Sigmoid colon (tissue), 7 donors: Measurements from ENCODE around the gene HUS1. TPM values are rescaled to one million over a fixed set of nuclear protein-coding genes. Genes with fewer than 3 reads are reported as not detected.
"Not testable (repeated sequence)": the region's sequence is repeated elsewhere in the genome, so short reads cannot be mapped to it uniquely, and the experiment has no call there.

Source experiments
- DNase-seq: peaks from one replicate; pipeline ENCODE4 v3.0.0-alpha.2; 2019
- H3K27ac ChIP-seq, 4 donors: fragments of 200-600 bp; sonication (generic); one replicate each; pipeline ENCODE4 v1.5.1; 2016 to 2019; ENCODE audit warnings: mild to moderate bottlenecking in 1 of 4
- H3K27me3 ChIP-seq, 3 donors: fragments of 200-600 bp; sonication (generic); one replicate each; pipeline ENCODE4 v1.5.1; 2019; ENCODE audit warnings: mild to moderate bottlenecking in 1 of 3
- H3K36me3 ChIP-seq, 4 donors: fragments of 200-600 bp; sonication (generic); one replicate each; pipeline ENCODE4 v1.5.1; 2016 to 2019
- H3K4me1 ChIP-seq, 4 donors: fragments of 200-600 bp; sonication (generic); one replicate each; pipeline ENCODE4 v1.5.1; 2017 to 2019
- H3K4me3 ChIP-seq, 4 donors: fragments of 200-600 bp; sonication (generic); one replicate each; pipeline ENCODE4 v1.5.1; 2017 to 2019; ENCODE audit warnings: mild to moderate bottlenecking in 2 of 4, moderate library complexity in 1 of 4
- H3K9me3 ChIP-seq, 4 donors: fragments of 200-600 bp in 3 of 4; sonication (generic) in 3 of 4; one replicate each; pipeline versions ENCODE4 v1.5.1 to v1.6.1; 2013 to 2019
- EP300 ChIP-seq, 4 donors: sonication (generic); formaldehyde crosslinking; IDR thresholded peaks; one replicate each; pipeline ENCODE4 v1.6.1; 2017; ENCODE audit warnings: antibody characterized with exemption in 4 of 4
- POLR2A ChIP-seq, 2 donors: fragments of 450-650 bp; IDR thresholded peaks; one replicate each; pipeline ENCODE4 v1.6.1; 2016; ENCODE audit warnings: antibody characterized with exemption in 2 of 2, mild to moderate bottlenecking in 2 of 2, moderate library complexity in 2 of 2
- POLR2AphosphoS5 ChIP-seq, 4 donors: sonication (generic); formaldehyde crosslinking; IDR thresholded peaks; one replicate each; pipeline ENCODE4 v1.6.1; 2017; ENCODE audit warnings: antibody characterized with exemption in 4 of 4
- WGBS, 2 donors: extraction: QIAGEN DNeasy Blood & Tissue Kit; methylation state at CpG; one replicate each; pipeline ENCODE4 v1.1.7; 2013; 5-methylcytosine and 5-hydroxymethylcytosine counted together
- intact Hi-C: fragments of 100-400 bp; cut with DNase I; formaldehyde crosslinking; loops from one replicate; pipeline ENCODE4 v1.15.1; 2023
- polyA plus RNA-seq, 3 donors: library from polyadenylated mRNA; stranded (reverse); fragments of 200-250 nt; gene quantifications; one replicate each; pipeline ENCODE4 v1.2.3, GENCODE V29; 2013
- total RNA-seq, 4 donors: library from RNA; depleted of rRNA; stranded (reverse); fragments of >200 nt; gene quantifications; one replicate each; pipeline ENCODE4 v1.1.0, GENCODE V29; 2016
- TF ChIP-seq, protein P1 (sequence below), 4 experiments: fragments of 450-650 bp in 3 of 4; fragments of 200-600 bp in 1 of 4; IDR thresholded peaks; one replicate each; pipeline ENCODE4 v1.5.1; 2016 to 2019; ENCODE audit warnings: antibody characterized with exemption in 4 of 4, mild to moderate bottlenecking in 3 of 4, moderate library complexity in 2 of 4
- donor health status: healthy with polysubstance abuse.
- donor health status: Bipolar disorder and iron deficiency.
- donor health status: healthy.

HUS1 gene
- total and polyA plus RNA-seq, 7 donors, result 15.7 to 35.0 (median 23.5) TPM

DNA sequence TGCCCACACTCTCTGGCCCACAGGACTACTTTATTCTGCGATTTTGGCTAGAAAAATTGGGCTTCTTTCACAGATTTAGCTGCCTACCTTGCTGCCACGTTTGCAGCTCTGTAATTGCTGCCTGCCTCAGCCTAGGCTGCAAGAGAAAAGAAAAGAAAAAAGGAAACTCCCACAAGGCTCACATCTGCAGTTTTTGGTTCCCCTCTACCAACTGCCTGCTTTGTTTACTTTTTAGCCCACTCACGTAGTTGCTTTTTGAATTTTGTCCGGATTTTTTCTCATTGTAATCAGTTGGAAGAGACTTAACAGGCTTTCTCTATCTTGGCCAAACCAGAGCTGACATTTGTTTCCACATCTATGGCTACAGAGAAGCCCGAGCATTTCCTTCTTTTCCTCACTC lies 25.2 kb upstream of the HUS1 start:
- 43 to 68% methylated on average over 5 of the region's 5 CpGs for WGBS, 2 donors
- no peak overlapping the region for H3K27ac ChIP-seq

DNA sequence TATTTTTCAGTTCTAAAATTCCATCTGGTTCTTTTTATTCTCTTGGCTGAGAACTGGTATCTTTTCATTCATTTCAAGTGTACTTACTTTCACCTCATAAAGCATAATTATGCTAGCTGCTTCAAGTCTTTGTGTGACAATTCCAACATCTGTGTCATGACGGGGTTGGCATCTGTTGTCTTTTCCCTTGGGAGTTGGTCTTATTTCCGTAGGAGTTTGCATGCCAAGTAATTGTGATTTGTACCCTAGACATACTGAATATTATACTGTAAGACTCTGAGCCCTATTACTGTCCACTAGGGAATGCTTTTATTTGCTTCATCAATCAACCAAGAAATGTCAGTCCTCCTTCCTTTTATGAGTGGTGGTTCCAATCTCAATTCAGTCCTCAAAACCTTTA lies 24.6 kb upstream of the HUS1 start:
- Histone ChIP-seq H3K4me3 (no peak overlapping the region), H3K4me1 (no peaks in the 10 kb centered on the region), H3K27me3 (no peaks in the 10 kb centered on the region), H3K36me3 (no peaks in the 10 kb centered on the region), H3K27ac (no peak overlapping the region), H3K9me3 (no peaks in the 10 kb centered on the region)
- DNase-seq, result no peak
- TF ChIP-seq EP300 (IDR thresholded peaks at IDR 0.05) (no peak), POLR2AphosphoS5 (IDR thresholded peaks at IDR 0.05) (no peak), POLR2A (IDR thresholded peaks at IDR 0.05) (no peak)
- TF ChIP-seq, protein P1, sequence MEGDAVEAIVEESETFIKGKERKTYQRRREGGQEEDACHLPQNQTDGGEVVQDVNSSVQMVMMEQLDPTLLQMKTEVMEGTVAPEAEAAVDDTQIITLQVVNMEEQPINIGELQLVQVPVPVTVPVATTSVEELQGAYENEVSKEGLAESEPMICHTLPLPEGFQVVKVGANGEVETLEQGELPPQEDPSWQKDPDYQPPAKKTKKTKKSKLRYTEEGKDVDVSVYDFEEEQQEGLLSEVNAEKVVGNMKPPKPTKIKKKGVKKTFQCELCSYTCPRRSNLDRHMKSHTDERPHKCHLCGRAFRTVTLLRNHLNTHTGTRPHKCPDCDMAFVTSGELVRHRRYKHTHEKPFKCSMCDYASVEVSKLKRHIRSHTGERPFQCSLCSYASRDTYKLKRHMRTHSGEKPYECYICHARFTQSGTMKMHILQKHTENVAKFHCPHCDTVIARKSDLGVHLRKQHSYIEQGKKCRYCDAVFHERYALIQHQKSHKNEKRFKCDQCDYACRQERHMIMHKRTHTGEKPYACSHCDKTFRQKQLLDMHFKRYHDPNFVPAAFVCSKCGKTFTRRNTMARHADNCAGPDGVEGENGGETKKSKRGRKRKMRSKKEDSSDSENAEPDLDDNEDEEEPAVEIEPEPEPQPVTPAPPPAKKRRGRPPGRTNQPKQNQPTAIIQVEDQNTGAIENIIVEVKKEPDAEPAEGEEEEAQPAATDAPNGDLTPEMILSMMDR (IDR thresholded peaks at IDR 0.05), result no peak
- 56 to 60% methylated on average over 2 of the region's 2 CpGs for WGBS, 2 donors
- intact Hi-C loops, result no loop called here

More for the DNA sequence above, 25.2 kb upstream of the HUS1 start:
- Histone ChIP-seq H3K4me1 (no peaks in the 10 kb centered on the region), H3K4me3 (no peak overlapping the region), H3K36me3 (no peaks in the 10 kb centered on the region), H3K27me3 (no peaks in the 10 kb centered on the region), H3K9me3 (no peaks in the 10 kb centered on the region)
- no peak for DNase-seq
- intact Hi-C loops, result no loop called here
- no peak for TF ChIP-seq POLR2A (IDR thresholded peaks at IDR 0.05)
- TF ChIP-seq, protein P1 (IDR thresholded peaks at IDR 0.05), result no peak

DNA sequence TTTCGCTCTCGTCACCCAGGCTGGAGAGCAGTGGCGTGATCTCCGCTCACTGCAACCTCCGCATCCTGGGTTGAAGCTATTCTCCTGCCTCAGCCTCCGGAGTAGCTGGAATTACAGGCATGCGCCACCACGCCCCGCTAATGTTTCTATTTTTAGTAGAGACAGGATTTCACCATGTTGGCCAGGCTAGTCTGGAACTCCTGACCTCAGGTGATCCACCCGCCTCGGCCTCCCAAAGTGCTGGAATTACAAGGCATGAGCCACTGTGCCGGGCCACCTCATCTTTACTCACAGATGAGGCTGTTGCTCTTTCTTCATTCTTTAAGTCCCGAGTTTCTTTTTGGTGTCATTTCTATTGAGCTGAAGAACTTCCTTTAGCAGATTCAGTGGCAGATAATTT lies 20.7 kb upstream of the HUS1 start:
- DNase-seq, H3K36me3 ChIP-seq, H3K27ac ChIP-seq, H3K27me3 ChIP-seq, H3K4me3 ChIP-seq, H3K9me3 ChIP-seq, H3K4me1 ChIP-seq, intact Hi-C loops: not testable (repeated sequence)
- 94% methylated on average over 13 of the region's 13 CpGs for WGBS, 2 donors

DNA sequence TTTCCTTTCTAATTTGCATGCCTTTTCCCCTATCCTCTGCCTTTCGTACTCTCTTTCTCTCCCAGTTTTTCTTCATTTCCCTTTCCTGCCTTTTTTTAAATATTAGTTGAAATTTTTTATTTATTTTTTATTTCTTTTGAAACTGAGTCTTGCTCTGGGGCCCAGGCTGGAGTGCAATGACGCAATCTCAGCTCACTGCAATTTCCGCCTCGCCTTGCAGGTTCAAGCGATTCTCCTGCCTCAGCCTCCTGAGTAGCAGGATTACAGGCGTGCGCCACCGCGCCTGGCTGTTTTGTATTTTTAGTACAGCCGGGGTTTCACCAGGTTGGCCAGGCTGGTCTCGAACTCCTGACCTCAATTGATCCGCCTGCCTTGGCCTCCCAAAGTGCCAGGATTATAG lies 20.0 kb upstream of the HUS1 start:
- intact Hi-C loops, result no loop called here
- WGBS, 2 donors, result 96% methylated on average over 12 of the region's 12 CpGs

DNA sequence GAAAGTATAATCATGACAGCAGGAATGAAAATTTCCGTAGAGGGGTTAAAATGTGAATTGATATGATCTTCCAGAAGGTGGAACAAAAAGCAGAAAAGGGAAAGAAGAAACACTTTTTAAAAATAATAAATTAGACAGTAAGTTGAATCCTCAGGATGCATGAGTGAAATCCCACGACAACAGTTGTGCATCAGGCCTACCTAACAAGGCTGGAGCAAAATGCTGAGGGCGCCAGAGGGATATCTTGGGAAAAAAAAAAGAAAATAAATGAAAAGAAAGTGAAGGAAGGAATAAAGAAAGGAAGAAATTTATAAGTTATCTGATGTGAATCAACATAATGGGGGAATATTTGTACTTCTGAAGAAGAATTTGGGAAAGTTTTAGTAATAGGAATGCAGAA lies 13.0 kb upstream of the HUS1 start:
- Histone ChIP-seq H3K4me3 (peak overlapping the region in 2 of 4 donors; percentile 56 to 57), H3K27me3 (no peaks in the 10 kb centered on the region), H3K9me3 (no peaks in the 10 kb centered on the region), H3K27ac (peak overlapping the region; percentile 25 to 72 (median 56)), H3K4me1 (peaks cover 0 to 12% (median 5%) of the 10 kb centered on the region in 4 donors), H3K36me3 (no peaks in the 10 kb centered on the region)
- TF ChIP-seq, protein P1 (IDR thresholded peaks at IDR 0.05), result no peak
- TF ChIP-seq POLR2A (IDR thresholded peaks at IDR 0.05), result no peak
- TF ChIP-seq EP300 (IDR thresholded peaks at IDR 0.05), result no peak
- no peak for TF ChIP-seq POLR2AphosphoS5 (IDR thresholded peaks at IDR 0.05)
- 51 to 64% methylated on average over 3 of the region's 3 CpGs for WGBS, 2 donors
- intact Hi-C loops, result loop anchor here (1.0 kb wide), 1 partner anchor 118 kb away; no protein-coding TSS in a partner anchor
- no peak for DNase-seq

More for the DNA sequence above, 20.0 kb upstream of the HUS1 start:
- H3K36me3 ChIP-seq, result no peaks in the 10 kb centered on the region
- H3K27me3 ChIP-seq, result no peaks in the 10 kb centered on the region
- no peak overlapping the region for H3K27ac ChIP-seq
- H3K9me3 ChIP-seq, result no peaks in the 10 kb centered on the region
- DNase-seq, result no peak
- H3K4me3 ChIP-seq, result no peak overlapping the region
- H3K4me1 ChIP-seq, result no peaks in the 10 kb centered on the region
- TF ChIP-seq POLR2A (IDR thresholded peaks at IDR 0.05), result no peak
- TF ChIP-seq EP300 (IDR thresholded peaks at IDR 0.05), result no peak
- TF ChIP-seq POLR2AphosphoS5 (IDR thresholded peaks at IDR 0.05), result no peak
- TF ChIP-seq, protein P1 (IDR thresholded peaks at IDR 0.05), result no peak
